ENCODE measurements around the gene EYS.
"Not testable (repeated sequence)": the region's sequence is repeated elsewhere in the genome, so short reads cannot be mapped to it uniquely, and the experiment has no call there.

EYS gene

DNA sequence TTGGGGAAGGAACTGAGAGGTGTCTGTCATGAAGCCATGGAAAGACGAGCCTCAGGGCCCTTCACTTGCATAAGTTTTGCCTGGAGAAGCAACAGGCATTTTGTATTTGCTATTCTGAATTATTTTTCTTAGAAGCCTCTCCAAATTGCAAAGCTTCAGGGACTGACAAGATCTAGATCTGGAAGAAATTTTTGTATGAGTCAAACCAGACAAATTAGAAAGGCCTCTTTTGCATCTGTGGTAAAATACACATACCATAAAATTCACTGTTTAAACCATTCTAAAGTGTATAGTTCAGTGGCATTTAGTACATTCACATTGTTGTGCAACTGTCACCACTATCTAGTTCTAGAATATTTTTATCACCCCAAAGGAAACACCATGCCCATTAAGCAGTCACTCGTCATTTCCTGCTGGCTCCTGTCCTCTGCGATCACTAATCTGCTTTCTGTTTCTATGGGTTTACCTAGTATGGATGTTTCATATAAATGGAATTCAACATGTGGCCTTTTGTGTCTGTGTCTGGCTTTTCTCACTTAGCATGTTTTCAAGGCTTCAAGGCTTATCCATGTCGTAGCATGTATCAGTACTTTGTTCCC lies 1802.3 kb downstream of the EYS start:
- DNase-seq (ENCODE audit: low spot score): no peak

DNA sequence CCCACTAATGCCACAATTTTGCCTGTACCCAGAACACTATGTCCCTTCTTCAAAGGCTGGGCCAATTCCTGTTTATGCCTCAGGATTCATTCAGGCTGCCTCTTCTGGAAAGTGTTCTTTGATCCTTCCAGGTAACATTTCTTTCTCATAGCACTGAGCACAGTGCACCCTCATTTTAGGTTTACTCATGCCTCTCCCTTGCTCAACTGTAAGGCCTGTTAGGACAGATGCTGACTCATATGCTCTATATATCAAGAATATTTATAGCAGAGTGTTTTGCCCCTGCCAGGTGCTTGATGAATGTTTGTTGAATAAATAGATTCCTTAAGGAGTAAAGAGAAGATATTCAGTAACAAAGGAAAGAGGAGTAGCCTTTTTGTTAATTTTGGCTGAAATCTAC lies 1807.5 kb downstream of the EYS start:
- DNase-seq (ENCODE audit: low spot score): no peak

DNA sequence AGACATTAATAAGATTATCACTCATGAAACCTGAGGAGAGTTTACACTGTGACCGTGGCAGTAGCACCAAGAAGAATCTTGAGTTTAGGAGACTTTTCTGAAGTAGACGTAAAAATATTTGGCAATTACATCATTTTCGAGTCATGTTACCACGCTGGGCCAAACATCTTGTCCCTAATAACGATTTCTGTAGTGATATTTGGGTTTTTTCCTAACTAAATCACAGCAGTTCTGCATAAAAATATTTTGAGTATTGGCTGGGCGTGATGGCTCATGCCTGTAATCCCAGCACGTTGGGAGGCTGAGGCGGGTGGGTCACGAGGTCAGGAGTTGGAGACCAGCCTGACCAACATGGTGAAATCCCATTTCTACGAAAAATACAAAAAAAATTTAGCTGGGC lies 1809.1 kb downstream of the EYS start:
- DNase-seq (ENCODE audit: low spot score): no peak

DNA sequence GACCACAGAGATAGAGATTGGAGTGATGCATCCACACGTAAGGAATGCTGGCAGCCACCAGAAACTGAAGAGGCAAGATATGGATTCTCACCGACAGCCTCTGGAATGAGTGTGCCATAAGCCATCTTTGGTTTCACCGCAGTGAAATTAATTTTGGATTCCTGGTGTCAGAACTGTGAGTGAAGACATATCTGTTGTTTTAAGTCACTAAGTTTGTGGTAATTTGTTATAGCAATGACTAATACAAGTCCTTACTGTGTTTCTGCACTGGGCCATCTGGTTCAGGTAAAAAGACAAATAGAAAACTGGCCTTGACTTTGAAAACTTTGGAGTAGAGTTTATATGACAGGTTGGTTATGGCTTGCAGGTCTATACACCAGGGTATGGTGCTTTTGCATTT lies 1809.6 kb downstream of the EYS start:
- DNase-seq (ENCODE audit: low spot score): no peak

DNA sequence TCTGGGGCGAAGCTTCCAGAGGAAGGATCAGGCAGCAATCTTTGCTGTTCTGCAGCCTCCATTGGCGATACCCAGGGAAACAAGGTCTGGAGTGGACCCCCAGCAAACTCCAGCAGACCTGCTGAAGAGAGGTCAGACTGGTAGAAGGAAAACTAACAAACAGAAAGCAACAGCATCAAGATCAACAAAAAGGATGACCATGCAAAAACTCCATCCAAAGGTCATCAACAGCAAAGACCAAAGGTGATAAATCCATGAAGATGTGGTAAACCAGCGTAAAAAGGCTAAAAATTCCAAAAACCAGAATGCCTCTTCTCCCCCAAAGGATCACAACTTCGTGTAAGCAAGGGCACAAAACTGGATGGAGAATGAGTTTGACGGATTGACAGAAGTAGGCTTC lies 1818.6 kb downstream of the EYS start:
- no peak for DNase-seq (ENCODE audit: low spot score)

DNA sequence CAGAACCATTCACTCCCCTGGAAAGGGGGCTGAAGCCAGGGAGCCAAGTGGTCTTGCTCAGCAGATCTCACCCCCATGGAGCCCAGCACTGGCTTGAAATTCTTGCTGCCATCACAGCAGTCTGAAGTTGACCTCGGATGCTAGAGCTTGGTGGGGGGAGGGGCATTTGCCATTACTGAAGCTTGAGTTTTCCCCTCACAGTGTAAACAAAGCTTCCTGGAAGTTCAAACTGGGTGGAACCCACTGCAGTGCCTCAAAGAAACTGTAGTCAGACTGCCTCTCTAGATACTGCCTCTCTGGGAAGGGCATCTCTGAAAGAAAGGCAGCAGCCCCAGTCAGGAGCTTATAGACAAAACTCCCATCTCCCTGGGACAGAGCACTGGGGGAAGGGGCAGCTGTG lies 1819.2 kb downstream of the EYS start:
- not testable (repeated sequence) for DNase-seq (ENCODE audit: low spot score)

DNA sequence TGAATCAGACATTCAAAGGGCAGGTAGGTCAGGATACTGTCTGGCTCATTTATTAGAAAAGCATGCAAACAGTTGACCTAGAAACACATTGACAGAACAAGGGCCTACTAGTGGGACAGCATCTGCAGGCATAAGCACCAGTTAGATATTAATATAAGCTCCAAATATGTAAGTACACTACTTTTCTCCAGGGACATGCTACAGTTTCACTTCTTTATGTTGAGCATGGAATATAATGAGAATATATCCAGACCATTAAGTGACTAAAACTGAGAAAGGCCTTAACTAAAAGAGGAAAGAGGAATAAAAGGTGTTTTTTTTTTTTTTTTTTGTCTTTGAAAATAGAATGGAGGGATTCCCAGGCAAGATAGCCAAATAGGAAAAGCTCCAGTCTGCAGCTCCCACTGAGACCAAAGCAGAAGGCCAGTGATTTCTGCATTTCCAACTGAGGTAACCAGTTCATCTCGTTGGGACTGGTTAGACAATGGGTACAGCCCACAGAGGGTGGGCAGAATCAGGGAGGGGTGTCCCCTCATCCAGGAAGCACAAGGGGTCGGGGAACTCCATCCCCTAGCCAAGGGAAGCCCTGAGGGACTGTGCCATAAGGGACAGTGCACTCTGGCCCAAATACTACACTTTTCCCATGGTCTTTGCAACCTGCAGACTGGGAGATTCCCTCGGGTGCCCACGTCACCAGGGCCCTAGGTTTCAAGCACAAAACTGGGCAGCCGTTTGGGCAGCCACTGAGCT lies 1819.8 kb downstream of the EYS start:
- no peak for DNase-seq (ENCODE audit: low spot score)

DNA sequence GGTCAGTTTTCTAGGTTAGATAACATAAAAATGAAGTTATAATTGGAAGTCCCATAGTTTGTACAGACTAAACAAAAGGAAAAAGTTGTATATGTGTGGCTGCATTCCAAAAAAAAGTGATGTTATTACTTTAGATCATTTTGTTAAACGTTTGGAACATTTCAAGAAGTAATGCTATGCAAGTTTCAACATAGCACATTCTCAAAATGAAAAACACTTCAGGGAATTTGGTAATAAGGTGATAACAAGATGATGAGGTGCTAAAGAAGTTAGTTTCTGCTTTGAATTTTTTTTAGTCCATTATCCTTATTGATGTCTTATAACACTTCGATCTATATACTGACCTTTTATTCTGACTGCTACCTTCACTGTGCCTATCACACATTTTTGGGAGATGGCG lies 1820.7 kb downstream of the EYS start:
- DNase-seq (ENCODE audit: low spot score): no peak

DNA sequence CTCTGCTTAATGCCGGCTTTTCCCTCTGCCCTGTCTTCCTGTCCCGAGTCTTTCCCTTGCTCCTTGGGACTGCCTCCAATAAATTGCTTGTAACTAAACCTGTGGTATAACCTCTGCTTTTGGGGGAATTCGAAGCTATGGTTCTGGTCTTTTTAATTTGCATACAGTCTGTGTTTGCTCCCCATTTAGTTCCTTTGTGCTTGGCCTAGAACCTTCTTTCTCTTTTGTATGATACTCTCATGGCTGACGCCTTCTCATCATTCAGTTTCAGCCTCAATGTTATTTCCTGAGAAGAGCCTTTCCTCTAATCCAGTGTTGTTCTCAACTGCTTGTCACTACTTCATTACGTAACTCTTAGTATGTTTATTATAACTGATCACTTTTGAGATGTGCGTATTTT lies 1823.4 kb downstream of the EYS start:
- DNase-seq (ENCODE audit: low spot score): no peak

DNA sequence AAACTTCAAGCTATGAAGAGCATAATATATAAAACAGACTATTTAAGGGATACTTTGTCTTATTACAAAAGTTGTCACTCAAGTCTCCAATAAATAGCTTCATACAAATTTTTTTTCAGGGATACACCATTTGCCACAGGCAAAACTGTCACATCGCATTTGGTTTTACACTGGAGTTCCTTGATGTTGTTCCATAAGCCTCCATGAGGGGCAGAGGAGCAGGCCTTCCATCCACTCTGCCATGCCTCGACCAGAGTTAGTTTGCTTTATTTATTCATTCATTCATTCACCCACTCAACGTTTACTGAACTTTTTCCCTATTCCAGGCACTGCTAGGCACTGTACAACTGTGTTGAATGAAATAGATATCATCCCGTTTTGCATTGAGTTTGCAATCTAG lies 1824.8 kb downstream of the EYS start:
- peak; percentile 28 for DNase-seq (ENCODE audit: low spot score)

DNA sequence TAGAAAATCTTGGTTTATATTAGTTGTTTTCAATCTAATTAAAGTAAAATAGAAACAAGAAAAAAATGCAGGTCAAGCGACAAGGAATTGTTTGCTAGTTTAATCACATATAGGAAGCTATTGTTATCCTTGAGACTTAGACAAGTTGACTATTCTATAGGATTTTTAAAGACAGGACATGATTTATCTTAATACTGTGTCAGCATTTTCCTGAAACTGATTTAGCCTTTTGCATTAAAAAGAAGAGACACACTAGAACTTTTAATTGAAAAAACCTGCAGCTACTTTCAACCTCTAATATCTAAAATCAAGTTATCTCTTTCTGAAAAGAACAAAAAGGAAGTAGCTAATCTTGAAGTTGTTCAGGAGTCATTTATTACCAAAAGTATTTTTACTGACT lies 1825.2 kb downstream of the EYS start:
- DNase-seq (ENCODE audit: low spot score): no peak

DNA sequence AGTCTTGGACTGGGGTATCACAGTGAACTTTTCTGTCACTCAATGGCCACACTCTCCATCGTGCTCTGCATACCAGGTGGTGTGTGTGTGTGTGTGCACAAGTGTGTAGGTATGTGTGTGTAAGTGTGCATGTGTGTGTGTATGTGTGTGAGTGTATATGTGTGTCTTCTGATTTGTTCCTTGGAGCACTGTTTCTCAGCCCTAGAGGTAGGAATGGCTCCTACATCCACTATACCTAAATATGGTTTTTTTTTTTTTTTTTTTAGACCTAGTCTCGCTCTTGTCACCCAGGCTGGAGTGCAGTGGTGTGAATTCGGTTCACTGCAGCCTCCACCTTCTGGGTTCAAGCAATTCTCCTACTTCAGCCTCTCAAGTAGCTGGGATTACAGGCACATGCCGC lies 1834.8 kb downstream of the EYS start:
- no peak for DNase-seq (ENCODE audit: low spot score)

DNA sequence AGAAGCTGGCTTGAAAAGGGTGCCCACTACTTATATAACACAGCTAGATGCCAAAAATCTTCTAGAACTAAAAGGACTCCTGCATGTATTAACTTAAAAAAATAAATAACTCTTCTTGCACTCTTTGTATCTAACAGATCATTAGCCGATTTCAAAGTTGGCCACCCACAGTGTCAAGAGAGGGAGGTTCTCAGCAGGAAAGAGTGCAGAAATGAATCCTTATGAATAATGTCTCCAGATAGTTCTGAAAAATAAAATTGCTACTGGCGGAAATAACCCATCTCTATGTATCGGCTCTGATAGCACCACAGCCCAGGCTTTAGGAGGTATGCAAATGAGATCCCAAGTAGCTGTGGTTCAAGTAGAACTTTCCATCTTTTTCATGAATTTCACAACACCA lies 1838.7 kb downstream of the EYS start:
- DNase-seq (ENCODE audit: low spot score): no peak

DNA sequence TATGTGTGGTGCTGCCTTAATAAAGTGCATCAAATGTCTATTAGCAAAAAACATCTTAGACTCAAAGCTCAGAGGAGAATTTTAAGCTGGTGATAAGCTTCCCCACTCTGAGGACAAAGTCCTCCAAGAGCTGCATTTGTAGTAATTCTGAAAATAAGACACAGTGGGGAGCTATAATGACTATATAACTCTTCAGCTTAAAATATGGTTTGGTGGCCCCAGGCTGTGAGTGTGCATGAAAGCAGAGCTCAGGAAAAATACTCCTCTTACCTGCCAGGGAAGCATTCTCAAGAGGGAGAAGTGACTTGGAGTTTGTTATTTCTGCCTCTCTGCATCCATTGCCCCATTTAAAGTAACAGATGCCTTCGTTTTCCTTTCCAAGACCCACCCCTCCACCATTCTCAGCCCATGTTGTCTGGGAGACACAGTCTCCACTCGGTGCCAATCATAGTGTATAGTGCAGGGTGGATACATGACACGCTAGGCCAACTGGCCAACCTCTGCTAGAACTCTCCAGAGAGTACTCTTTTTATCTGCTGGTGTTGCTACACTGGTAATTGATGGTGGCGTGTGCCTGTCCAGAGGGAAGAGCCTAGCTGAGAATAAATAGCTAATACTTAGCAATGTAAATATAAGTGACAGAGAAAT lies 1842.2 kb downstream of the EYS start:
- DNase-seq (ENCODE audit: low spot score): no peak

DNA sequence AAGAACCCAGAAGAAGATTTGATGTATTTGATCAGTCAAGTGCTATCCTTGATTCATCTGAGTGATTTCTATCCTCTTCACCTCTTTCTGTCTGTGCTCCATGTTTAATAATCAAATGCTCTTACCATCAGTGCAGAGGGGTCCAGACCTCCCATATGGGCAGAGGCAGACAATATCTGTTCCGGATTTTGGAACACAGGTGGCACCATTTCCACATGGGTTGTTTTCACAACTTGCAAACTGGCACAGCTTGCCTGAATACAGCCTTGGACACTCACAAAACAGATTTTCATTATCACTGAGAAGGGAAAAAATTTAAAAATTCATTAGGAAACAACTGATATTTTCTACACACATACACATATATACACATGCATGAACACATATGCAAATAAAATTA lies 1843.0 kb downstream of the EYS start:
- no peak for DNase-seq (ENCODE audit: low spot score)

DNA sequence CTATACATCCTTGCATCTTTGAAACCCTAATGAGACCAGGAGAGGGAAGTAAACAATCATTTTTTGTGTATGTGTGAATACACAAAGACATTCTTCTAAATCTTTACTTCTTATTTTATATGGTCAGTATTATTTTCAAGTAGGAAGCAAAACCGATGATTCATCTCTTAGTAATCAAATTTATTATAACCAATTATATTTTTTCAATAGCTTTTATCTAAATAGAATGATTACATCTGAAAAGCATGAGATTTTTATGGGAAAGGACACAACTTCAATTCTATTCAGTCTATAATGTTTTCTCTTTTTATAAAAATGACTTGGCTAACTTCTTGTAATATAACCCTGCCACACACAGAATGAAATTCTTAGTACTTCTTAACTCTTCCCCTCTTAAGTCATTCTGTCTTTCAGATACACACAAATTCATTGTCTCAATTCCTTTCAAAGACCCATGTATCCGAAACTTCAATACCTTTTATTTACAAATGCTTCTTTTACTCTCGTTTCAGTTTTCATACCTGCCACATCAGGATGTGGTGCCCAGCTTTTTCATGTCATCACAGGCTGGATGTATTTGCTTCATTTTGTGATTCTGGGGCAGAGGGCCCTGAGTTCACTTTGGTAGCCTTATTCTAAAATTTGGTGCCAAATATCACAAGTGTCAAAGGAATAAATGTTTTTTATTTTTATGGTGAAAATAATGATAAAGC lies 1844.4 kb downstream of the EYS start:
- peak; percentile 35 for DNase-seq (ENCODE audit: low spot score)

DNA sequence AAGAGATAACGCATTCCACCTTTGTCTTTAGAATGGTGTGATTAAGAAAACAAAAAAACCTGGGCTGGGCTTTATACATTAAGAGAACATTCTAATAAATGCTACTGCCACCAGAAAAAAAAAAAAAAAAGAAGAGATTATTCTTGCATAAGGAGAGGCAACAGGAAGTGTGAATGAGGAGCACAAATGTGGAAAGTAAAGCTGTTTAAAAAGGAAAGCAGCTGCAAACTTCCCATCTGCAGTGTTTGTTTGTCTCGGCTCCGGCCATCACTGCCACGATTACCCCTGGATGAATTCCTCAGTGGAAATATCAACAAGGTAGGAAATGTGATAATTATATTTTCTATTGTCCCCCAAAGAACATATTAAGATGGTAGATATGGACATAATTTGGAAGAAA lies 1847.5 kb downstream of the EYS start:
- DNase-seq (ENCODE audit: low spot score): no peak

DNA sequence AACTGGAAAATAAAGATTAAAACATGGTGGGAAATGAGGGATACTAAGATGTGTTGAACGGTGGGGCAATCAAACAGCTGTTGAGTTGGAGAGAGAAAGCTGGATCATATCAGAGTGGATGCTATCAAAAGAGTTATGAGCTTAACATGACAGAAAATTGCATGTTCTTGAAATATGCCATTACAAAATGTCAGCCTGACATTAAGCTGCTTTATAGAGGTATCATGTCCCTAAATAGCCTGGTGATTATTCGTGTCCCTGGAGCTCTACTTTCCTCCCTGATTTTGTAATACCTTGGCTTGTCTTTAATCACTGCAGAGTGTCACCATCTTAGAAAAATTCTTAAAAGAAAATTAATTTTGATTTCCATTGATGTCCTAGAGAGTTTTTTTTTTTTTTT lies 1848.3 kb downstream of the EYS start:
- DNase-seq (ENCODE audit: low spot score): no peak

DNA sequence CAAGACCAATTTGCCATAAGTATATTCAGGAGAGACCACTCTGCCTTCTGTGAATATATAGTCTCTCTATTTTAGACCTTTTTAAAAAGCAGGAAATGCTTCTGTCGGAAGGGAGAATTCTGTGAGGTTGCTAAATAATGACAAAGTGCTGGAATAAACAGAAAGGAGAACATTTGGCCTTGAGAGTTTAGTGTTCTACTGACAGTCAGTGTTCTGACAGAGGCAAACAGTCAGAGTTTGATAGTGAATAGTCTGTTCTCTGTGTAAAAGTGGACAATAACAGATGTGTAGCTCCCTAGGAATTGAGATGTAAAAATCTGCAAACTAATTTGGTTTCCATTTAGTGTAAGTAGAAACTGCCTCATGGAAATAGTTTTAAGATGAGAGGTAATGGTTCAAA lies 1850.8 kb downstream of the EYS start:
- DNase-seq (ENCODE audit: low spot score): no peak

DNA sequence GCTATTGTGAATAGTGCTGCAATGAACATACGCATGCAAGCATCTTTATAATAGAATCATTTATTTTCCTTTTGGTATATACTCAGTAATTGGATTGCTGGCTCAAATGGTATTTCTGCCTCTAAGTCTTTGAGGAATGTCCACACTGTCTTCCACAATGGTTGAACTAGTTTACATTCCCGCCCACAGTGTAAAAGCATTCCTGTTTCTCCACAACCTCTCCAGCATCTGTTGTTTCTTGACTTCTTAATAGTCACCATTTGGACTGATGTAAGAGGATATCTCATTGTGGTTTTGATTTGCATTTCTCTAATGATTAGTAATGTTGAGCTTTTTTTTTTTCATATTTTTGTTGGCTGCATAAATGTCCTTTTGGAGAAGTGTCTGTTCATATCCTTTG lies 1862.7 kb downstream of the EYS start:
- DNase-seq (ENCODE audit: low spot score): no peak

DNA sequence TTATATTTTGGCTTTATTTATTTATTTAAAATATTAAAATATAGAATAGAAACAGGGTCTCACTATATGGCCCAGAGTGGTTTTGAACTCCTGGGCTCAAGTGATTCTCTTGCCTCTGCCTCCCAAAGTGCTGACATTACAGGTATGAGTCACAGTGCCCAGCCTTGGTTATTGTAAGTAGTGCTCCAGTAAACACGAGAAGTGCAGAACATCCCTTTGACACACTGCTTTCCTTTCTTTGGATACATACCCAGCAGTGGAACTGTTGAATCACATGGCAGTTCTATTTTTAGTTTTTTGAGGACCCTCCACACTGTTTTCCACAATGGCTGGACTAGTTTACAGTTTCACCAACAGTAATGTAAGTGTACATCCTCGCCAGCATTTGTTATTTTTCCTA lies 1867.5 kb downstream of the EYS start:
- DNase-seq (ENCODE audit: low spot score): no peak

DNA sequence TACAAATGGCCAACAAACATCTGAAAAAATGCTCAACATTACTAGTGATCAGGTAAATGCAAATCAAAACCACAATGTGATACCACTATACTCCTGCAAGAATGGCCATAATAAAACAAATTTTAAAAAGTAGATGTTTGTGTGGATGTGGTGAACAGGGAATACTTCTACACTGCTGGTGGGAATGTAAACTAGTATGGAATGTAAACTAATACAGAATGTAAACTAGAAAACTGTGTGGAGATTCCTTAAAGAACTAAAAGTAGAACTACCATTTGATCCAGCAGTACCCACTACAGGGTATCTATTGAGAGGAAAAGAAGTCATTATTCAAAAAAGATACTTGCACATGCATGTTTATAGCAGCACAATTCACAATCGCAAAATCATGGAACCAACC lies 1878.3 kb downstream of the EYS start:
- not testable (repeated sequence) for DNase-seq (ENCODE audit: low spot score)

DNA sequence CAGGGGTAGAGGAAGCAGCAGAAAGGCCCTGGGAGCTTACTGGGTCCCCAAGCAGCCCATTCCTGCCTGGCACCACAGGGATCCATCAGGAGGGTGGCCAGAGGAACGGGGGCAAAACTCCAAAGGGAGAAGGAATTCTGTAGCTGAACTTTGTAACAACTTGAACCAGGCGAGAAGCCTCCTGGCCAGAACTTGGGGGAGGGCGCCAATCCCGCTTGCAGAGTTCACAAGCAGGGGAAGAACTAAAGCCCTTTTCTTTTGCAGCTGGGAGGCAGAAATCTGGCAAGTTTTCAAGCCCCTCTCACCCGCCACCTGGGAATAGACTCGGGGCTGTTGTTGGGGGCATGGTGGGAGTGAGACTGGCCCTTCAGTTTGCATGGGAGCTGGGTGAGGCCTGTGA lies 1882.3 kb downstream of the EYS start:
- DNase-seq (ENCODE audit: low spot score): no peak

All from COLO829 (cell line).